ENCODE data around the gene MYO7A. TPM values are rescaled to one million over a fixed set of nuclear protein-coding genes. Genes with fewer than 3 reads are reported as not detected.

Gene MYO7A
- total RNA-seq, 1 donor from 2014 or later = not detected

DNA sequence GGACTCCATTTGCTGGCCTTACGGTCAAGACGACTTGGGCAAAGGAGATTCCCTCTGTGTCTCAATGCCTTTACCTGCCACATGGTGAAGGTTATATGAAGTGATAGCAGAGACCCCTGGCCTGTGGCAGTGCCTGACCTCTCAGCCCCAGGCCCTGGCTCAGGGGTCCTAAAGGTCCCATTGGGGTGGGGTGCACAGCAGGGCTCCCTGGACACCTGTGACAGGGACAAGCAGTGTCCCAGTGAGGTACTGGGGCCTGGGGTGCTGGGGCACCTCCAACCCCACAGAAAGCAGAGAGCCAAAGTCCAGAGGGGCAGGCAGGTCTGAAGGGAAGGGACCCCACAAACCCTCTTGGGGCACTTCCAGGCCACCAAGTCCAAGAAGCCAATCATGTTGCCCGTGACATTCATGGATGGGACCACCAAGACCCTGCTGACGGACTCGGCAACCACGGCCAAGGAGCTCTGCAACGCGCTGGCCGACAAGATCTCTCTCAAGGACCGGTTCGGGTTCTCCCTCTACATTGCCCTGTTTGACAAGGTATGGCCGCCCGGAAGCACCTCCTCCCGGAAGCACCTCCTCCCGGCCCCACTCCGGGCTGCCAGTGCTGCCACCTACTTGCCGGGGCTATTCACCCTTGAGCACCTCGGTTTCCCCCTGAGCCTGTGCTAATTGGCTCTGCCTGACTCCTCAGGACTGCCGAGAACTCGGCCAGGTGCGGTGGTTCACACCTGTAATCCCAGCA lies 62.5 kb downstream of the MYO7A start:
- Mint-ChIP-seq H3K36me3 (ENCODE audit: unreplicated experiment) (no peaks in the 10 kb centered on the region), H3K4me3 (ENCODE audit: unreplicated experiment) (no peak overlapping the region), H3K27me3 (ENCODE audit: unreplicated experiment) (peaks cover 7% of the 10 kb centered on the region), H3K9me3 (ENCODE audit: unreplicated experiment) (no peaks in the 10 kb centered on the region), H3K27ac (ENCODE audit: unreplicated experiment) (no peak overlapping the region), H3K4me1 (ENCODE audit: unreplicated experiment) (no peaks in the 10 kb centered on the region)
- no peak for DNase-seq (ENCODE audit: extremely low spot score, unreplicated experiment)
- TF ChIP-seq, protein P1, sequence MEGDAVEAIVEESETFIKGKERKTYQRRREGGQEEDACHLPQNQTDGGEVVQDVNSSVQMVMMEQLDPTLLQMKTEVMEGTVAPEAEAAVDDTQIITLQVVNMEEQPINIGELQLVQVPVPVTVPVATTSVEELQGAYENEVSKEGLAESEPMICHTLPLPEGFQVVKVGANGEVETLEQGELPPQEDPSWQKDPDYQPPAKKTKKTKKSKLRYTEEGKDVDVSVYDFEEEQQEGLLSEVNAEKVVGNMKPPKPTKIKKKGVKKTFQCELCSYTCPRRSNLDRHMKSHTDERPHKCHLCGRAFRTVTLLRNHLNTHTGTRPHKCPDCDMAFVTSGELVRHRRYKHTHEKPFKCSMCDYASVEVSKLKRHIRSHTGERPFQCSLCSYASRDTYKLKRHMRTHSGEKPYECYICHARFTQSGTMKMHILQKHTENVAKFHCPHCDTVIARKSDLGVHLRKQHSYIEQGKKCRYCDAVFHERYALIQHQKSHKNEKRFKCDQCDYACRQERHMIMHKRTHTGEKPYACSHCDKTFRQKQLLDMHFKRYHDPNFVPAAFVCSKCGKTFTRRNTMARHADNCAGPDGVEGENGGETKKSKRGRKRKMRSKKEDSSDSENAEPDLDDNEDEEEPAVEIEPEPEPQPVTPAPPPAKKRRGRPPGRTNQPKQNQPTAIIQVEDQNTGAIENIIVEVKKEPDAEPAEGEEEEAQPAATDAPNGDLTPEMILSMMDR (IDR thresholded peaks at IDR 0.05) = no peak

DNA sequence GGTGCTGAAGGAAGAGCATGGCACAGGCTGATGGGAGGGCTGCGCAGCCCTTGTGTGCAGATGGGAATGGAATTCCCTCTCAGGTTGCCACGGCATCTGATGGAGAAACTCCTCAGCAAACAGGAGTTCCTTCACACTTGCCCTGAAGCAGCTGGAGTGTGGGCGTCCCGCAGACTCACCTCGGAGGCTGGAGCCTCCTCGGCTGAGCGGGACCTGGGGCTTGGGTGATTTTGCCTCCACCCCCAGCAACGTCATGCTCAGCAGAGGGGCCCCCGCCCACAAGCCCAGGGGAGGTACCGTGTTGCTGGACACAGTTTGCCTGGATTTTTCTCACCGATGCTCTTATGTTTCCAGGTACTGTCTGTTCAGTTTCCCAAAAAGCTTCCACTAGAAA lies 63.4 kb downstream of the MYO7A start:
- Mint-ChIP-seq H3K4me1 (ENCODE audit: unreplicated experiment) (no peaks in the 10 kb centered on the region), H3K9me3 (ENCODE audit: unreplicated experiment) (no peaks in the 10 kb centered on the region), H3K27ac (ENCODE audit: unreplicated experiment) (no peak overlapping the region), H3K36me3 (ENCODE audit: unreplicated experiment) (no peaks in the 10 kb centered on the region), H3K27me3 (ENCODE audit: unreplicated experiment) (peaks cover 4% of the 10 kb centered on the region), H3K4me3 (ENCODE audit: unreplicated experiment) (no peak overlapping the region)
- DNase-seq (ENCODE audit: extremely low spot score, unreplicated experiment) = no peak
- TF ChIP-seq, protein P1 (IDR thresholded peaks at IDR 0.05) = no peak

DNA sequence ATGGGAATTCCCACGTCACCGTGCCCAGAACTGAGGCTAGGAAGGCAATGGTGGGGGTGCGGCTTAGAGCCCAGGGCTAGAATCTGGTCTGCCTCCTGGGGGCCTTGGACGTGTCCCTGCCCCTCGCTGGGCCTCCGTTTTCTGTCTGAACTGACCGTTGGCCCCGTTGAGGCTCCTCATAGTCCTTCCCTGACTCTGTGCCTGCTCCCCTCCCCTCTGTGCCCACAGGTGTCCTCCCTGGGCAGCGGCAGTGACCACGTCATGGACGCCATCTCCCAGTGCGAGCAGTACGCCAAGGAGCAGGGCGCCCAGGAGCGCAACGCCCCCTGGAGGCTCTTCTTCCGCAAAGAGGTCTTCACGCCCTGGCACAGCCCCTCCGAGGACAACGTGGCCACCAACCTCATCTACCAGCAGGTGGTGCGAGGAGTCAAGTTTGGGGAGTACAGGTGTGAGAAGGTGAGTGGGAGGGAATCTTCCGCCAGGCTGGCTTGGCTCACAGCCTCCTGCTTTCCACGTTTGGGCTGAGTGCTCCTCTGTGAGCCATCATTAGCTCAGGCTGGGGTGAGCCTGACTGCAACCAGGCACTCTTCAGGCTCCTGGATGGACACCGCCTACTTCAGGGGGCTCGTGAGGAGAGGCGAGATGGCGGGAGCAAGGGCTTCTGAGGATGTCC lies 63.9 kb downstream of the MYO7A start:
- no peaks in the 10 kb centered on the region for H3K9me3 Mint-ChIP-seq (ENCODE audit: unreplicated experiment)
- no peaks in the 10 kb centered on the region for H3K4me1 Mint-ChIP-seq (ENCODE audit: unreplicated experiment)
- DNase-seq (ENCODE audit: extremely low spot score, unreplicated experiment) = no peak
- no peak overlapping the region for H3K4me3 Mint-ChIP-seq (ENCODE audit: unreplicated experiment)
- peaks cover 2% of the 10 kb centered on the region for H3K27me3 Mint-ChIP-seq (ENCODE audit: unreplicated experiment)
- no peak overlapping the region for H3K27ac Mint-ChIP-seq (ENCODE audit: unreplicated experiment)
- H3K36me3 Mint-ChIP-seq (ENCODE audit: unreplicated experiment) = no peaks in the 10 kb centered on the region
- TF ChIP-seq, protein P1 (IDR thresholded peaks at IDR 0.05) = peak; percentile 36

DNA sequence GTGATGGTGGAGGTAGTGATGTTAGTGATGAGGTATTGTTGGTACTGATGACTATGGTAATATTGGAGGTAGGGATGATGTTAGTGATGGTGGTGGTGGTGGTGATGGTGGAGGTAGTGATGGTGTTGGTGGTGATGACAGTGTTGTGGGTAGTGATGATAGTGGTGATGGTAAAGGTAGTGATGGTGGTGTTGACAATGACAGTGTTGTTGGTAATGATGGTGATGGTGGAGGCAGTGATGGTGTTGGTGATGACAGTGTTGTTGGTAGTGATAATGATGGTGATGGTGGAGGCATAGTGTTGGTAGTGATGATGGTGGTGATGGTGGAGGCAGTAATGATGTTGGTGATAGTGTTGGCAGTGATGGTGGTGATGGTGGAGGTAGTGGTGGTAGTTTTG lies 65.1 kb downstream of the MYO7A start:
- no peak overlapping the region for H3K27ac Mint-ChIP-seq (ENCODE audit: unreplicated experiment)
- H3K27me3 Mint-ChIP-seq (ENCODE audit: unreplicated experiment) = peaks cover 2% of the 10 kb centered on the region
- no peaks in the 10 kb centered on the region for H3K9me3 Mint-ChIP-seq (ENCODE audit: unreplicated experiment)
- no peak for DNase-seq (ENCODE audit: extremely low spot score, unreplicated experiment)
- no peaks in the 10 kb centered on the region for H3K36me3 Mint-ChIP-seq (ENCODE audit: unreplicated experiment)
- TF ChIP-seq, protein P1 (IDR thresholded peaks at IDR 0.05) = no peak
- H3K4me1 Mint-ChIP-seq (ENCODE audit: unreplicated experiment) = no peaks in the 10 kb centered on the region
- H3K4me3 Mint-ChIP-seq (ENCODE audit: unreplicated experiment) = no peak overlapping the region
